HG03108 (cell line): ENCODE results near the gene MAD1L1.
"Not testable (repeated sequence)": the region's sequence is repeated elsewhere in the genome, so short reads cannot be mapped to it uniquely, and the experiment has no call there.

Experiments used
- ATAC-seq: cut with Tn5 transposase; IDR thresholded peaks from one replicate; pipeline ENCODE4 v1.9.1; 2021; ENCODE audit warnings: moderate library complexity; ENCODE audit not compliant: unreplicated experiment

The MAD1L1 gene

DNA sequence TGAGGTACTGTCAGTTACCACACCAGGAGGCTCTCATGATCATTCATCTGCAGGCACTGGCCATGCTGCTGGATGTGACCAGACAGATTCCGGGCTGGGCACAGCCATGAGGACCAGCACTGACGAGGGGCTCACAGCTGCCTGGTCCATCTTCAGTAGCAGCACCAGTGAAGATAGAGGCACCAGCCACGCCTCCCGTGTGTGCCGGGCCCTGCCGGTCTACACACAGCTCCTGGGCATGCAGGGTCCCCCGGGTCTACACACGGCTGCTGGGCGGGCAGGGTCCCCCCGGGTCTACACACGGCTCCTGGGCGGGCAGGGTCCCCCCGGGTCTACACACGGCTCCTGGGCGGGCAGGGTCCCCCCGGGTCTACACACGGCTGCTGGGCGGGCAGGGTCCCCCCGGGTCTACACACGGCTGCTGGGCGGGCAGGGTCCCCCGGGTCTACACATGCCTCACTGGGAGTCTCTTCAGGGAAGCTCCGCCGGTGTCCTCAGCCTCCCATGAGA lies 236.8 kb downstream of the MAD1L1 start:
- ATAC-seq, result not testable (repeated sequence)

DNA sequence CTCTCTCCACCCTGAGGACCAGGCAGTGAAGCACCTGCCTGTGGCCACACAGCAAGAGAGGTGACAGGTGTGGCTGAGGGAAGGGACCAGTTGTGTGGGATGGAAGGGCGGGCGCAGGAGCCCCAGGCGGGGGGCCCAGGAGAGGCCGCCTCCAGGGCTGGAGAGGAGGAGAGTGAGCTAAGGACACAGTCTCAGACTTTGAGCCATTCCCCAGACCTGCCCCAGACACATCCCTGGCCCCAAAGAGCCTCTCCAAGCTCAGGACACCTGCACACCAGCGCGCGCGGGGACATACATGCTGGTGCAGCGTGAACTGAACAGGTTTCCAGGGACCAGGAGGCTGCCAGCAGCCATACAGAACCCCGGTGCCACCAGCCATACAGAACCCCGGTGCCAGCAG lies 237.3 kb downstream of the MAD1L1 start:
- ATAC-seq, result no peak

- no peak for ATAC-seq
These were observed 237.8 kb downstream of the MAD1L1 start for GRCh38 chr7:1994931-1995330.

DNA sequence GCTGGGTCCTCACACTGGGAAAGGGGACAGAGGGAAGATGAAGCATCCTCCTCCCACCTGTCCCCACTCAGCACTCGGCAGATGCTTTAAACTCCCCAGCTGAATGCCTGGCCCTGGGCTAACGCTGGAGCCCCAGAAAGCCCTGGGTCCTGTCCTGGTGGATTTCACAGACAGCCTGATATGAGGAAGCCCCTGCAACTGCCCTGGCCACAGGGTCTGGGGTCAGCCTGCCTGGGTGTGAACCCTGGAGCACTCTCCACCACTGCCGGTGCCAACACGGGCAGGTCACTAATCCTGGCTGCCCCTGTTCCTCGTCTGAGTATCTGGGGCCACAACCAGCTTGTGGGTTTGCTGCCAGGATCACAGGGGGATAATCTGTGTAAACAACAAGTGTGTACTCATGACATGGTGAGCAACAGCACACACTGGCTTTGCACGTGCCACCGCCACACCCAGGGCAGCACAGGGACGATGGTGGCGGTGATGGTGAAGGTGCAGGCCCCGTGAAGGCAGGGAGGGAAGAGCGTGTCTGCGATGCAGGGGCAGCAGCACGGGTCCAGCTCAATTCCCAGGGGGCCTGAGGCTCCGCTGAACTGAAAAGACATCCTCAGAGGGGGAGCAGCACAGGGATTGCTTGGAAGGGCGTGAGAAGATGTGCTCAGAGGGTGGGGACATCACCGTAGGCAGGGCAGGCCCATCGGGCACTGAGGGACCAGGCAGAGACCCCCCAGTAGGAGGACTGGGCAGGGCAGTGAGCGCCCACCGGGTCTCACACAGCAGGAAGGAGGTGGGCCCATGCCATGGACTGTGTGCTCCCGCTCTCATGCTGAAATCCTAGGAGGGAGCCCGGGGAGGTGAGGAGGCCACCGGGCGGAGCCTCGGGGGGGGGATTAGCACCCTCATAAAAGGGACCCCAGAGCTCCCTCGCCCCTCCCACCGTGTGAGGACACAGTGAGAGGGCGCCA lies 238.7 kb downstream of the MAD1L1 start:
- no peak for ATAC-seq

GRCh38 chr7:1993031-1993695 lies 239.6 kb downstream of the MAD1L1 start:
- no peak for ATAC-seq

- no peak for ATAC-seq
These were observed 240.2 kb downstream of the MAD1L1 start for GRCh38 chr7:1992554-1992953.

DNA sequence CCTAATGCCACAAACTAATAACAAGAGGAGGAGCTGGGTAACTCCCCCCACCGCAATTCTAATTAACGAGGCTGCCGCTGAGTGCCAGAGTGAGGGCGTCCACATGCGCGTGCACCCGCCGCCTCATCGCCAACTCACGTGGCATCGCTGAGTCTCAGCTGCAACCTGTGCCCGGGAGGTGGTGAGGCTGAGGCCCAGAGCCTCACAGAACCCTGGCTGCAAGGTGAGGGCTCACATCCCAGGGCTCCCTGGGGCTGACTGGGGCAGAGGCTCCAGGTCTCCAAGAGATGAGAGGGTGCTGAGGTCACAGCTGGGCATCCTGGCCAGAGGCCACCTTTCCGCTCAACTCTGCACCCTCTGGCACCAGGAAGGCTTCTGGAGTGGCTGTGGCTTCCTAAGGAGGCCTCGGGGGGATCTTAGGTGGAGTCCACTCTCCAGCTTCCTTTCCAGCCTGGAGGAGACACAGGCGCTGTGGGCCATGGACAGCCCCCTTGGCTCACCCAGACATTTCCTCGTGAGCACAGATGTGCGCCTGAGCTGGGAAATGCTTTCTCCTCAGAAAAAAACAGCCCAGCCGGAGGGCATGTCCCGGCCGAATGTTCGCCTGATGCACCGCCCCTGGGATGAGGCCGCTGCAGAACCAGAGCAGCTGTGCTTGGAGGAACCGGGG lies 242.6 kb downstream of the MAD1L1 start:
- ATAC-seq, result no peak

- no peak for ATAC-seq
These were observed 243.5 kb downstream of the MAD1L1 start for GRCh38 chr7:1989049-1989860.

DNA sequence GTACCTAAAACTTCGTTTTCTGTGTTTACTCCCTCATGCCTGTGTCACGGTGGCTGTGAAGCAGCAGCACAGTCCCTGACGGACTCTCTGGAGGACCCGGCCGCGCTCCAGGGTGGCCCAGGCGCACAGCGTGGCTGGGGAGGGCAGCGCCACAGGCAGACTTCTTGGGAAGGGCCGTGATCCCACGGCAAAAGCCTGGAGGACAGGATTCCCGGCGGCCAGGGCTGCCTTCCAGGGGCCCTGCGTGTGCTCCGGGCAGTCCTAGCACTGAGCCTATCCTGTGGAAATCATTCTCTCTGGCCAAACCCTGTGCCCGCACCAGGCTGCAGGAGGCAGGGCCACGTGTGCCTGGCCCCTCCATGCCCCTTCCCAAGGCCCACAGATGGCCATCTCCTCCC lies 244.2 kb downstream of the MAD1L1 start:
- no peak for ATAC-seq

GRCh38 chr7:1987591-1988532 lies 244.9 kb downstream of the MAD1L1 start:
- ATAC-seq, result no peak

DNA sequence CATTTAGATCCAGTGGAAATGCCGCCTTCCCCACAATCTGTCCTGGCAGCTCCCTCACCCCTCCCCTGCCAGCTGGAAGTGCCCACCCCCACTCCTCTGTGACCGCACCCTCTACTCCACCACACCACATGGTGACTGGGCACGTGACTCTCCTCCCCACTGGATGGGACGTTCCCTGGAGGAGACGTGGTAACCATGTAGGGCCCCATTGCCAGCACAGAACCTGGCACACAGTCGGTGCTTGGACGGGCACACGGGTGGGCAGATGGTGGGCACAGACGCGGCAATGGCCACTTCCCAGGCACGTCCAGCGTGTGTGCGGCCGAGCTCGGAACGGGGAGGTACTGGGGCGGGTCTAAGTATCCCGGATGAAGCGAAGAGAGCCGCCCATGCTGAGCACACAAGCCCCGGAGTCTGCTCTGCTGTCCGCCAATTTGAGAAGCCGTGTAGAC lies 245.6 kb downstream of the MAD1L1 start:
- ATAC-seq, result no peak

GRCh38 chr7:1986366-1987083 lies 246.2 kb downstream of the MAD1L1 start:
- no peak for ATAC-seq

GRCh38 chr7:1985936-1986335 lies 246.8 kb downstream of the MAD1L1 start:
- ATAC-seq, result no peak

DNA sequence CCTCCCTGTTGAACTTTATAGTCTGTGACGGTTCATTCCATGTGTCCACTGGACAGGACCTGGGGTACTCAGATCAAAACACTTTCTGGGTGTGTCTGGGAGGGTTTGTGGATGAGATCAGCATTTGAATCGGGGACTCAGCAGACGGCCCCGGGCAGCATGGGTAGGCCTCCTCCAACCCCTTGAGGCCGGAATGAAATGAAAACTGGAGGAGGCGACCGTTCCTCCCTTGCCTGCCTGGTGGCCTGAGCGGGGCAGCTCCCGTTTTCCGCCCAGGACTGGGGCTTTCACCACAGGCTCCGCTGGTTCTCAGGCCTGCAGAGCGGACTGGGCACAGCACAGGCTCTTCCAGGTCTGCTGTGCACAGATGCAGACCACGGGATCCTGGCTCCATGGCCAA lies 247.7 kb downstream of the MAD1L1 start:
- no peak for ATAC-seq

GRCh38 chr7:1981878-1982230 lies 250.9 kb downstream of the MAD1L1 start:
- ATAC-seq, result no peak

- ATAC-seq, result no peak
These were observed 251.4 kb downstream of the MAD1L1 start for GRCh38 chr7:1981201-1981877.

DNA sequence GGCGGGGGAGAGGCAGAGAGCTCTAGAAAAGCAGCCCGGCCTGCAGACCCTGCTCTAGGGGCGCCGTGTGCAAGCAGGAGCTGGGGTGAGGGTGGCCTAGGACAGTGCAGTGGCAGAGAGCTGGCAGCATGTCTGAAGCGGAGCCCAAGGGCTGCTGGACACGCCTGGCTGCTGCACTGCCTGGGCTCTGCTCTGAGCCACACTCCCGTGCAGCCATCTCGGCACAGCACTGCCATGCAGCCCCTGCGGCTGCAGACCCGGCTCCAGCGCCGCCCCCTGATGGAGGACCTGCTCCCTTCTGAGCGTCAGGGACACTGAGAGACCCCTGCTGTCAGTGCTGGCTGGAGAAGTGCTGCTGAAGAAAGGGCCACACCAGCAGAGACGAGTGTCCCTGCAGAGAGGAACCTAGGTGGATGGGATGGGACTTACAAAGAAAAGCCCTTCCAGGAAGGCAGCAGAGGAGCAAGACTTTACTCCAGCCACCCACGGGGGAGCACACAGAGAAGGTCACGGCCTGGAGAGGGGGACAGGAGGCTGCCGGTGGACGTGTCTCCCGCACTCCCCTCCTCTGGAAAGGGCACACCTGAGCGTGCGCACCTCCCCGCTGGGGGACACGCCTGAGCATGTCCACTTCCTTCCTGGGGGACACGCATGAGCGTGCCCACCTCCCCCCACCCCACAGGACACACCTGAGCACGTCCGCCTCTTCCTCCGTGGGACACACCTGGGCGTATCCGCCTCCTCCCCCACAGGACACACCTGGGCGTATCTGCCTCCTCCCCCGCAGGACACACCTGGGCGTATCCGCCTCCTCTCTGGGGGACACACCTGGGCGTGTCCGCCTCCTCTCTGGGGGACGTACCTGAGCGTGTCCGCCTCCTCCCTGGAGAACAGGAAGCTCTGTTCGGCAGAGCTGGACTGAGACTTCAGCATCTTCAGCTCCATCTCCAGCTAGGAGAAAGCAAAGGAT lies 252.9 kb downstream of the MAD1L1 start:
- no peak for ATAC-seq
